GF-D8 (cell line): Measurements from ENCODE around the gene PLD5.
"Not testable (repeated sequence)": the region's sequence is repeated elsewhere in the genome, so short reads cannot be mapped to it uniquely, and the experiment has no call there.

Experiments used
- DNase-seq: peaks from one replicate; lab custom pipeline; 2025; lab: John Stamatoyannopoulos, UW

Gene PLD5

DNA sequence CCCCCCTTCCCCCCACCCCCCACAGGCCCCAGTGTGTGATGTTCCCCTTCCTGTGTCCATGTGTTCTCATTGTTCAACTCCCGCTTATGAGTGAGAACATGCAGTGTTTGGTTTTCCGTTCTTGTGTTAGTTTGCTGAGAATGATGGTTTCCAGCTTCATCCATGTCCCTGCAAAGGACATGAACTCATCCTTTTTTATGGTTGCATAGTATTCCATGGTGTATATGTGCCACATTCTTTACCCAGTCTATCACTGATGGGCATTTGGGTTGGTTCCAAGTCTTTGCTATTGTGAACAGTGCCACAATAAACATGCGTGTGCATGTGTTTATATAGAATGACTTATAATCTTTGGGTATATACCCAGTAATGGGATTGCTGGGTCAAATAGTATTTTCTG, 466.3 kb downstream of the PLD5 start:
- DNase-seq = not testable (repeated sequence)

DNA sequence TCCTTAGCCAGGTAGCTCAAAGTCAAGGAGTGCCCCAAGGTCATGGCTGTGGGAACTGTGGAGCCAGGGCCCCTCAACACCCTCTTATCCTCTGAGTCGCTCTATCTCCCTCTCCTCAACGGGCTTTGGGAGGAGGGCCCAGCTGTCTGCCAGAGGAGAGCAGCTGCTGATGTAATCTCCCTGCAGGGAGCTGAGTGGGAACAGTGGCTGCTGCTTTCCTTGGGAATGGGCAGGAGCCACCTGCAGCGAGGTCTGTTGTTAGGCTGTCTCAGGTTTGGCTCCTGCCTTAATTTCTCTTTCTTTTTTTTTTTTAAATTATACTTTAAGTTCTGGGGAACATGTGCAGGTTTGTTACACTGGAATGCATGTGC, 466.8 kb downstream of the PLD5 start:
- DNase-seq = no peak

DNA sequence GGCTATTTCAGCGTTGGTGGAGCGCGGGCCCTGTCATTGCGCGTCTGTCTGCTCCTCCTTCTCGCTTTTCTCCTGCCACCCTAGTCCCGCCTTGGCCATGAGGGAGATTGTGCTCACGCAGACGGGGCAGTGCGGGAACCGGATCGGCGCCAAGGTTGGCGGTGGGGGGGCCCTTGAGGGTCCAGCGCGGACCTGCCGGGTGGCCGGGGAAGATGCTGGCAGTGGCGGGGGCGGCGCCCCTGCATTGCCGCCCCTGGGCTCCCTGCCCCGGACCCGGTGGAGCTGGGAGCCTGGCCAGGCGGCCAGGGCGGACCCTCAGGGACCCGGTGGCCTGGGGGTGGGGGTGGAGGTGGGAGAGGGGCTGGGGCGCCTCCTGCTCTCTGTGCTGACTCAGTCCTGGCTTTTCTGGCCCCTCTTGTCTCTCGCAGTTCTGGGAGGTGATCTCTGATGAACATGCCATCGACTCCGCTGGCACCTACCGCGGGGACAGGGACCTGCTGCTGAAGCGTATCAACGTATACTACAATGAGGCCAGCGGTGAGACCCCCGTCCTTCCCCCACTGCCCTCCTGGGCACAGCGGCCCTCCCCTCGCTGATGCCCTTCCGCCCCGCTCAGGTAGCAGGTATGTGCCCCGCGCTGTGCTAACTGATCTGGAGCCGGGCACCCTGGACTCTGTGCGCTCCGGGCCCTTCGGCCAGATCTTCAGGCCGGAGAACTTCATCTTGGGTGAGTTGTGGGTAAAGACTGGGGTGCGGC, 467.3 kb downstream of the PLD5 start:
- DNase-seq = no peak

DNA sequence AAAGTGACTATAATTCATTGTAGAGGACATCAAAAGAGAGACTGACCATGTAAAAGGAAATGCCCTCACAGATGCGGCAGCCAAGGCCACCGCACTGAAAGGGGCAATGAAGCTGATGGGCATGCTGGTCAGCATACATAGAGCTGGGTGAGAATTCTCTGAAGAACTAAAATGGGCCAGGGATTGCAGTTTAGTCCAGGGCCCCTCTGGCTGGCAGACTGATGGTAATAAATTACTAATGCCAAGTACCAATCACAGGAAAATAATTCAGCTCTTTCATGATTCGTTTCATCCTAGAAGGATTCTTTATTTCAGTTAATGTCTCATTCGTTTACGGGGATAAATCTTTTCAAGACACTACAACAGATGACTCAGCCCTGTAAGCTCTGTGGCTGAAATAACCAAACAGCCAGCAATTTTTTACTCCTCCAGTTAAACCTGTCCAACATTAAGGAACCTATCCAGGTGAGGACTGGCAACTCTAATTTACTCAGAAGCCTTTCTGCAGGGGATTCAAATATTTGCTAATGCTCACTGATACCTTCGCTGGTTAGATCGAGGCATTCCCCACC, 468.7 kb downstream of the PLD5 start:
- no peak for DNase-seq

DNA sequence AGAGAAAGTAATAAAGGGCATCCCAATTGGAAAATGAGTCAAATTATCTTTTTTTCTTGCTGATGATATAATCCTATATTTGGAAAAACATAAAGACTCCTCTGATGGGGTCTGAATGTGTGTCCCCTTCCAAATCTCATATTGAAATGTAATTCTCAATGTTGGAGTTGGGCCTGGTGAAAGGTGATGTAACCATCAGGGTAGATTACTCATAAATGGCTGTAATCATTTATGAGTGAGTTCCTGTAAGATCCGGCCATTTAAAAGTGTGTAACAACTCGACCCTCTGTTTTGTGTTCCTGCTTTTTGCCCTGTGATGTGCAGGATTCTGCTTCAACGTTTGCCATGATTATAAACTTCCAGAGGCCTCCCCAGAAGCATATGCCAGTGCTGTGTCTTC, 481.3 kb downstream of the PLD5 start:
- no peak for DNase-seq

DNA sequence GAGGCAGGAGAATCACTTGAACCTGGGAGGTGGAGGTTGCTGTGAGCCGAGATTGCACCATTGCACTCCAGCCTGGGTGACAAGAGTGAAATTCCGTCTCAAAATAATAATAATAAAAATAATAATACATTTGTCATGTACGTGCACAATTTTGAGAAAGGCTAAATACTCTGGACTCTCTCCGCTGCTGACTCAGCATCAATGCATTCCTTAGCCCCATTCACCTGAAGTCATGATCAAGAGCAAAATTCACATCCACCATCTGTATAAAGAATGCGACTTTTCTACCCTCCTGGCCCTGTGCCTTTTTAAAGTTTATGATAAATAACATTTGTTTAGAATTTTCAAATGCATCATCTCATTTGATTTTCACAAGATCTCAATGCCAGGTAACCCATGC, 490.1 kb downstream of the PLD5 start:
- no peak for DNase-seq

DNA sequence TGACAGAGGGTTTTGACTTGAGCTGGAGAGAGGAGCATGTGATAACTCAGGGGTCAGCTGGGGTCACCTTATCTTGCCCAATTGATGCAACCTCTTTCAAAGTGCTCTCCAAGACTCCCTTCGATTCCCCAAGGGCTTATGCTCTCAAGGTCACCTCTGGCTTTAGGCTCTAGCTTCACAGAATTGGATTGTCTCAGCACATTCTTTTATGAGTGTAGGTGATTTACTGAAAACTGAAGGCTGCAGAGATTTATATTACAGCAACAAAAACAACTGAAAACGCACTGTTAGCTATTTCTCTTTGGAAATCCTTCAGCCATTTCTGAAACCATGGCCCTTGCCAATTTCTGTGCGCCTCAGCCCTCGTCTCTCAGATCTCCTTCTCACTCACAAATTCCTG, 491.1 kb downstream of the PLD5 start:
- DNase-seq = no peak
